Activated naive CD8-positive, alpha-beta T cell (primary cell): ENCODE results near the gene RBM33.

ENCODE experiments used
- H3K27ac Mint-ChIP-seq: one replicate; pipeline ENCODE4 v1.8.0; 2021; ENCODE audit warnings: mixed read lengths
- H3K27me3 Mint-ChIP-seq: one replicate; pipeline ENCODE4 v1.8.0; 2021; ENCODE audit warnings: mixed read lengths
- H3K36me3 Mint-ChIP-seq: one replicate; pipeline ENCODE4 v1.8.0; 2021; ENCODE audit warnings: mixed read lengths
- H3K4me1 Mint-ChIP-seq: one replicate; pipeline ENCODE4 v1.8.0; 2021; ENCODE audit warnings: low read depth, mixed read lengths
- H3K4me3 Mint-ChIP-seq: one replicate; pipeline ENCODE4 v1.8.0; 2021; ENCODE audit warnings: mild to moderate bottlenecking, mixed read lengths
- H3K9me3 Mint-ChIP-seq: one replicate; pipeline ENCODE4 v1.8.0; 2021; ENCODE audit warnings: low read depth, mixed read lengths

RBM33 gene

DNA sequence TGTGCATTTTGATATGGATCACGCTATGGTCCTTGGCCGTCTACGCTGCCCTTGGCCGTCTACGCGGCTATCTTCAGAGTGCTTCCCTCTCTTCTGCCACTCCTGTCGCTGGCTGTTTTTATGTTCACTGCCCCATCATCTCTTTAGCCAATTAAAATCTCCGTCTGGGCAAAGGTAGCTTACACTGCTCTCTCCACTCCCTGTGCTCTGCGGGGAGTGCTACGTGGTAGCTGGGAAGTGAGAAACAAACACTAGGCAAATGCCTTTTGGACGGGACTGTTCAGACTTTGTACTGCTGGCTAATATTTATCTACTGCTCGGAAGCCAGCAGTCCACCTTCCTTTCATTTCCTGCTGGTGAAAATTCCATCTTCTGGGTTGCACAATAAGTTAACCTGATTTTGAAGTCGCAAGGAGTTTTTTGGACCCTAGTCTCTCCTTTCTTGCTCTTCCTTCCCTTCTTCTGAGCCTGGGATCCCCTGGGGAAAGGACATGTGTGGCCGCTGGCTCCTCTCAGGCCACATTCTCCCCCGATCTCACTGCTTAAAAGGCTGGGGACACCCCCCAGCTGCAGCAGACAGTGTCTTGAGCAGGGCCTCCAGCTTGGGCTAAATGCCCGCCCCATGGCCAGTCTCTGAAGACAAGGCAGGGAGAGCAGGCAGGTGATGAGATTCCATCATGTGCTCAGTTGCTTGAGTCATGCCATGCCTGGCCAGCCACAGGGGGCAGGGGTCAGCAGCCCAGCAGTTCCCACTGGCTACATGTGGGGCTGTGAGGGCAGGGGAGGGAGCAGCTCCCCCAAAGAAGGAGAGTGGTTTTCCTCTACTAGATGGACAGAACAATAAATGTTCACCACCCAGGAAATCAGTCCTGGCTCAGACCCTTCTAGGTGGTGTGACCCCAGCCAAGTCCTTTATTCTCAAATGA lies 25.5 kb upstream of the RBM33 start:
- H3K9me3 Mint-ChIP-seq, result no peaks in the 10 kb centered on the region
- no peaks in the 10 kb centered on the region for H3K4me1 Mint-ChIP-seq
- no peak overlapping the region for H3K27ac Mint-ChIP-seq
- no peaks in the 10 kb centered on the region for H3K27me3 Mint-ChIP-seq
- H3K36me3 Mint-ChIP-seq, result peaks cover 6% of the 10 kb centered on the region
- no peak overlapping the region for H3K4me3 Mint-ChIP-seq

DNA sequence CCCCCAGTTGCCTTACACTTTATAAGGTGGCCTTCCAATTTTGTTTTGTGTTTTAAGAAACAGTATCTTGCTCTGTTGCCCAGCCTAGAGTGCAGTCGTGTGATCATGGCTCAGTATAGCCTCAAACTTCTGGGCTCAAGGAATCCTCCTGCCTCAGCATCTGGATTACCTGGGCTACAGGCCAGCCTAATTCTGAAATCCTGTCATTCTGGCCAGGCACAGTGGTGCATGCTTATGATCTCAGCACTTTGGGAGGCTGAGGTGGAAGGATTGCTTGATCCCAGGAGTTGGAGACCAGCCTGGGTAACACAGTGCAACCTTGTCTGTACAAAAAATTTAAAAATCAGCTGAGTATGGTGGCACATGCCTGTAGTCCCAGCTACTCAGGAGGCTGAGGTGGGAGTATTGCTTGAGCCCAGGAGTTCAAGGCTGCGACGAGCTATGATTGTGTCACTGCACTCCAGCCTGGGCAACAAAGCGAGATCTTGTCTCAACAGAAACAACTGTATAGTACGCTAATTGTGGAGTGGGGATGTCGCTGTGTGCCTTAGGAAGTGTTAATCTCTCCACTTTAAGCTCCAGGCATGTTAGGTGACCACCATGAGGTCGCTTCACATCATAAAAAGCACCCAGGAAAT lies 24.7 kb upstream of the RBM33 start:
- H3K36me3 Mint-ChIP-seq, result peaks cover 5% of the 10 kb centered on the region
- H3K4me1 Mint-ChIP-seq, result no peaks in the 10 kb centered on the region
- no peak overlapping the region for H3K4me3 Mint-ChIP-seq
- H3K27ac Mint-ChIP-seq, result no peak overlapping the region
- H3K27me3 Mint-ChIP-seq, result no peaks in the 10 kb centered on the region
- H3K9me3 Mint-ChIP-seq, result no peaks in the 10 kb centered on the region

DNA sequence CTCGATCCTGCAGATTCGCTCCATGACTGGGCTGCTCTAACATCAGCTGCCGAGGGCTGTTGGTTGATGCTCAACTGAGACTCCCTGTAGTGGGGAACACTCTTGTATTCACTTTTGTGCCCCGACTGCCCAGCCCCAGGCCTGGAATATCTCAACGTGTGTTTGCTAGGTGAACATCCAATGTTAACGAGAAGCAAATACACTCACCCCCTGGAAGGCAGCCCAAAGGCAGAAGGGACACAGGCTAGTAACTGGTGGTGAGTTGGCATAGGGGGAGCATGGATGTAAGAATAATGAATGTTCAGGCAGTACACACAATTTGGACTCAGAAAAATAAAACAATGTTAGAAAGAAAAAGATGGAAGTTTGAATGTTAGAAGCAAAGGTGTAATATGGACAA lies 24.0 kb upstream of the RBM33 start:
- Mint-ChIP-seq H3K9me3 (no peaks in the 10 kb centered on the region), H3K27ac (no peak overlapping the region), H3K4me1 (no peaks in the 10 kb centered on the region), H3K36me3 (no peaks in the 10 kb centered on the region), H3K27me3 (no peaks in the 10 kb centered on the region), H3K4me3 (no peak overlapping the region)

DNA sequence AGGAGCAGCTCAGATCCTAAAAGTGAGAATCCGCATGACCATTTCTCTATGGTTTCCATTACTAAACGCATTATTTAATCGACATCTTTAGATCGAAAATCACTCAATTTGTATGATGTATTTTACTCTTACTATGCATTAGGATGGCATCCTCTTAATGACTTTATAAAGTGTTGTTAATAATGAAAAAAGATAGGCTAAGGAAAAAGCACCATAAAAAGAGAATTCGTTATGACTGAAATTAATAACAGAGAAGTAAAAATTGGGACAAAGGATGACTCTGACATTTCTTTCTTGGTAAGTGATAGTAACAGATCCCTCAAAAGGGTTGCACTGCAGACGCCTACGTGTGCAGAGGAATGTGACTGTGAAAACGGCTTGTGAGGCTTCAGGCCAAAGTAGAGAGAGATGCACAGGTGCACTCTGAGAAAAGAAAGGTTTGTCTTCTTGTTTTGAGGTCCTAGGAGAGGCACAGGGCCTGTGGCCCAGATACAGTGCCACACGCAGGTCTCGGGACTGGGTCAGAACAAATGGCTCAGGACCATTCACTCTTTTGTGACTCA lies 23.0 kb upstream of the RBM33 start:
- Mint-ChIP-seq H3K27ac (no peak overlapping the region), H3K27me3 (no peaks in the 10 kb centered on the region)

DNA sequence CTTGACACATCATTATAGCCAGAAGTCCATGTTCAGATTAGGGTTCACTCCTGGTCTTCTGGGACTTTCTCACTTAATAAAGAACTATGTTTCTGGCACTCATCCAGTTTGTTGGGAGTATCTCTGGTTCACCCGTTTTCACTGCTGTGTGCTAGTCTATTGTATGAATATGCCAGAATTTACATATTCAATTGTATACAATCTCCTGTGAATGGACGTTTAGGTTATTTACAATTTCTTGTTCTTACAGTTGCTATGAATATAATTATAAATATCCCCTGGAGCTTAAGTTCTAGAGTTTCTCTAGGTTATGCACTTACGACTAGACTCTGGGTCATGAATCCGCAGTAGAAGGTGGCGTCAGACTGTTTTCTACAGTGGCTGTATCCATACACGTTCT lies 20.0 kb upstream of the RBM33 start:
- H3K27me3 Mint-ChIP-seq, result no peaks in the 10 kb centered on the region
- no peak overlapping the region for H3K27ac Mint-ChIP-seq
- H3K4me1 Mint-ChIP-seq, result no peaks in the 10 kb centered on the region
- H3K36me3 Mint-ChIP-seq, result peaks cover 3% of the 10 kb centered on the region
- H3K9me3 Mint-ChIP-seq, result peaks cover 3% of the 10 kb centered on the region
- H3K4me3 Mint-ChIP-seq, result no peak overlapping the region

More for the DNA sequence above, 23.0 kb upstream of the RBM33 start:
- Mint-ChIP-seq H3K4me3 (no peak overlapping the region), H3K36me3 (no peaks in the 10 kb centered on the region), H3K9me3 (no peaks in the 10 kb centered on the region), H3K4me1 (no peaks in the 10 kb centered on the region)

DNA sequence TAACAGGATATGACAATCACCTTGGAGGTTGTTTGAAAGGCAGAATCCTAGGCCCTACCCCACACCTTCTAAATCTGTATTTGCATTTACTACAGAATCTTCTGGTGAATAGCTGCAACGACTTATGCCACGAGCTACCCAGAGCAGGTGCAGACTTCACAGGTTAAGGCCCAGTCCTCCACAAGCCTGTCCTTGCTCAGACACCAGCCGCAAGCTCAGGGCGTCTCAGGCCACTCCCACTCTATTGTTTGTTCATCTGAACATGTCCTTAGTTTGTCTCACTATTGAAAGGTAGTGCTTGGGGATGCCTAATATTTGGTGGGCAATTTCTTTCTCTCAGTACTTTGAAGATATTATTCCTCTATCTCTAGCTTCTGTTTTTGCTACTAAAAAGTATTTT lies 18.9 kb upstream of the RBM33 start:
- no peaks in the 10 kb centered on the region for H3K27me3 Mint-ChIP-seq
- no peak overlapping the region for H3K4me3 Mint-ChIP-seq
- peaks cover 3% of the 10 kb centered on the region for H3K36me3 Mint-ChIP-seq
- H3K4me1 Mint-ChIP-seq, result peaks cover 6% of the 10 kb centered on the region
- no peak overlapping the region for H3K27ac Mint-ChIP-seq
- H3K9me3 Mint-ChIP-seq, result peaks cover 8% of the 10 kb centered on the region

DNA sequence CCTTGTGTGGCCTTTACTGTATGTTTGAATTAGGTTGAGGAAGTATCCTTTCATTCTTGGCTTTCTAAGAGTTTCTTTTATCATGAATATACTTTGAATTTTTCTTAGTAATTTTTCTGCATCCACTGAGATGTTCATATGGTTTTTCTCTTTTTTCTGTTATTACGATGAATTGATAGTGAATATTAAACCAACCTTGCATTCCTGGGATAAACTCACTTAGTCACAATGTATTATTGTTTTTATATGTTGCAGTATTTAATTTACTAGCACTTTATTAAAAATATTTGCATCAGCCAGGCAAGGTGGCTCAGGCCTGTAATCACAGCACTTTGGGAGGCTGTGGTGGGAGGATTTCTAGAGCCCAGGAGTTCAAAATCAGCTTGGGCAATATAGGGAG lies 15.3 kb upstream of the RBM33 start:
- H3K27me3 Mint-ChIP-seq, result no peaks in the 10 kb centered on the region
- H3K4me3 Mint-ChIP-seq, result no peak overlapping the region
- peaks cover 8% of the 10 kb centered on the region for H3K9me3 Mint-ChIP-seq
- peaks cover 3% of the 10 kb centered on the region for H3K36me3 Mint-ChIP-seq
- H3K27ac Mint-ChIP-seq, result no peak overlapping the region
- peaks cover 6% of the 10 kb centered on the region for H3K4me1 Mint-ChIP-seq

DNA sequence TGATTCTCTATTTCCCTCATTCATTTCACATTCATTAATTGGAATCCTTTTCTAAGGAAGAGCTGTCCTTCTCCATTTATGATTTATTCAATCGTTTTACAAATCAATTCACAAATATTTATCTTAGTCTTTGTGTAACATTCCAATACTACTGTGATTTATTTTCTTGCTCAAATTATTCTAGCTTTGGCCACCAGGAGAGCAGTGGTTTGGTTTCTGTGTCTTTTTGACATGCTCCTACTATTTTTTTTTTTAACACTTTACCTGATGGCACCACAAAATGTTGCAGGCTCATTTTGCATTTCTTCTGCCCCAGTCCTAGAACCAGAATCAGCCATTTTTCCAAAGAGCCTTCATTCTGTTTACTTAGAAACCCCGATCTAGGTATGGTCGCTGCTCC lies 13.3 kb upstream of the RBM33 start:
- no peaks in the 10 kb centered on the region for H3K27me3 Mint-ChIP-seq
- peaks cover 6% of the 10 kb centered on the region for H3K4me1 Mint-ChIP-seq
- peaks cover 14% of the 10 kb centered on the region for H3K9me3 Mint-ChIP-seq
- no peak overlapping the region for H3K27ac Mint-ChIP-seq
- no peak overlapping the region for H3K4me3 Mint-ChIP-seq
- H3K36me3 Mint-ChIP-seq, result peaks cover 3% of the 10 kb centered on the region

DNA sequence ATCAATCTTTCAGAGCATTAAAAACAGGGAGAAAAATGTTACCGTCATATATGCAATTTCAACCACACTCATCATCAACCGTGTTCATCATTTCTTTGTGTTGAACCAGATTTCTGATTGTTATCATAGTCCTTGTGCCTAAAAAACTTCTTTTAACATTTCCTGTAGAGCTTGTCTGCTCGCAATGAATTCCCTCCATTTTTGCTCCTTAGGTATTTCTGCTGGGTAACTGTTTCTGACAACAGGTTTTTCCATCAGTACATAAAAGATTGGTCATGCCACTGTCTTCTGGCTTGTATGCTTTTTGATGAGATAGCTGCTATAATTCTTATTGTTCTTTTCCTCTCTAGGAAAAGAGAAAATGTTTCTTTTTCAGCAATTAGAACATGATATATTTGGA lies 8.6 kb upstream of the RBM33 start:
- Mint-ChIP-seq H3K27ac (no peak overlapping the region), H3K9me3 (peaks cover 12% of the 10 kb centered on the region), H3K4me3 (no peak overlapping the region), H3K36me3 (peaks cover 12% of the 10 kb centered on the region), H3K27me3 (peaks cover 2% of the 10 kb centered on the region), H3K4me1 (no peaks in the 10 kb centered on the region)

DNA sequence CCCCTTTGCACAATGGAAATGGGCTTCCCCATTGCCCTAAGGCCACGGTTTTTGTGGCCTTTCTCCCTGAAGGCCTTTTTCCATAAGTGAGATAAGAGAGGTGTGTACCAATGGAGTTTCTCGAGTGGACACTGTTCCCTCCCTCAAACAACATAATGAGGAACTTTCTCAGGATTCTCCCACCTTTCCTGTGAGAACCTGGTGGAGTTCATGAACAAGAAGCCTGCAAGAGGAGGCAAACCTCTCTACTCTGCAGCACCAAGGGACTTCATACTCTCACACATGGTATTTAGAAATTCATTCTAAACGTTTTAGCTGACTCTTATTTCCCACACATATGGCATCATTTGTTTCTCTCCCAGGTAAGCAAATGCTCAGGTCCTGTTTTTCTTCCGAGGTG lies 7.3 kb upstream of the RBM33 start:
- Mint-ChIP-seq H3K9me3 (peaks cover 12% of the 10 kb centered on the region), H3K27me3 (peaks cover 2% of the 10 kb centered on the region), H3K4me3 (no peak overlapping the region), H3K4me1 (no peaks in the 10 kb centered on the region), H3K27ac (no peak overlapping the region), H3K36me3 (peaks cover 21% of the 10 kb centered on the region)

DNA sequence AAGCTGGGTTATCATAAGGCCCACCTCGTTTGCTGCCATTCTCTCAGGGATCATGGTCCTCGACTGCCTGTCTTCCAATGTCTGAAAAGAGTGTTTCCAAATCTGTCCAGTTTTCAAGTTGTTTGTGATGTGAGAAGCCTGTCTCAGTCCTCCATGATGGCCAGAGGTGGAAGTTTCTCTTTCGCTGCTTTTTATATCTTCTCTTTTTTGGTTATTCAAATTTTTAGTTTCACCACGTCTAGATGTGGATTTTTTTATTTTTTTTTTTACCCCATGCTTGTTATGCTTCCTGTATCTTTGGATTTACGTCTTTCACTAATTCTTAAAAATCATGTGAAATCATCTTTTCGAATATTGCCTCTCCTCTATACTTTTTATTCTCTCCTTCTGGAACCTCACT lies 6.1 kb upstream of the RBM33 start:
- Mint-ChIP-seq H3K27ac (no peak overlapping the region), H3K4me3 (no peak overlapping the region)

DNA sequence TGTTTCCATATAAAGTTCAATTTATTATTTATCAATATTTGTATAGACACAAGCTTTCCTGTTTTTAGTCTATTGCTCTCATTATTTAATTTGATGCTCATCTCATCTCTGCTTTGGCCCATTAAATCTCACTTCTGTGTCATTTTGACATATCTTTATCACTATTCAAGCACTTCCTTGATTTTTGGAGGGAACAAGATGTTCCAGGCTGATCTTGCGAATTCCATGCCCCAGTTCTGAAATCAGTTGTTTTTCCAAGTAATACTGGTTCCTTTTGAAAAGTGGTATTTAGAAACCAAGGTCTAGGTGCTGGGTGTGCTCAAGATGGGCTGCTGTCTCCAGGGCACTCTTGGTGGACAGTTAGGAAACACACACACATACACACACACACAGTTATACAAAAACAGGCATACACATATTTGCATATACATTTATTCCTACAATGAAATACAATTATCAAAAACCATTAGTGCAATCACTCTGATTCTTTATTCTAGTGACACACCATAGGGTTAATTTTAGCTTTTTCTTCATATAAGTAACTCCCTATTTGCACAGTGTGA lies 4.4 kb upstream of the RBM33 start:
- no peak overlapping the region for H3K4me3 Mint-ChIP-seq

More for the DNA sequence above, 6.1 kb upstream of the RBM33 start:
- Mint-ChIP-seq H3K4me1 (peaks cover 1% of the 10 kb centered on the region), H3K27me3 (peaks cover 2% of the 10 kb centered on the region), H3K36me3 (peaks cover 22% of the 10 kb centered on the region), H3K9me3 (peaks cover 12% of the 10 kb centered on the region)

DNA sequence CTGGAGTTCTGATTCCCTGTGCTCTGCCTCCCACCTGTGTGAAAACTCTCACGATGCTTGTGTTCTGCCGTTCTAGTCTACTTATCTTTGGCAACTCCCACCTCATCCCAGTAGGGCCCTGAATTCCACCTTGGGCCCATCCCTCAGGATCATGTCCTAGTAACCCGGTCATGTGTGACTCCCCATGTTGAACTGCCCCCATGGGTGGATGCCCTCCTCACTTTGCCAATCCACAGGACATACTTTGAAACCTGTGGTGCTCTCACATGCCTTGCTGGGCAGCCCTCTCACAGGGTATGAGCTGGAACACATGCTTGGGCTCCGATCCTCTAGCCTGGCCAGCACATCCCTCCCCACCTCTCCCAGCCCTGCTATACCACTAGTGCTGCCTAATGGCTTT lies 3.8 kb upstream of the RBM33 start:
- peaks cover 11% of the 10 kb centered on the region for H3K4me1 Mint-ChIP-seq

More for the DNA sequence above, 4.4 kb upstream of the RBM33 start:
- Mint-ChIP-seq H3K27me3 (peaks cover 2% of the 10 kb centered on the region), H3K27ac (no peak overlapping the region), H3K36me3 (peaks cover 24% of the 10 kb centered on the region), H3K9me3 (peaks cover 12% of the 10 kb centered on the region), H3K4me1 (peaks cover 5% of the 10 kb centered on the region)

DNA sequence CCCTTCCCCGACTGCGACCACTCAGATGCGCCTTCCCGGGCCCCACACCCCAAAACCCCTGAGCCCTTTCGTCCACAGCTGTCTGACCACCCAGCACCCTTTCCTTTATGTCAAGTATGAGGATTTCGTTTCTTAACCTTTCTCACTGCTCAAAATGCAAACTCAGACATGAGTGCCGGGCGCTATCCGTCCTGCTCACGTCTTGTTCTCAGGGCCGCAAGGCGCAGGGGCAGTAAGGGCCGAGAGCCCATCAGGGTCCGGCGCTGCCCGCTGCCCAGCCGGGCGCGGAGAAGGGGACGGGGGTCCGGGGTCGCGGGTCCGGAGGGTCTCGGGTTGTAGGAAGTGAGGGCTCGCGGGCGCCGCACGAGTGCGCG lies 670 bp upstream of the RBM33 start:
- Mint-ChIP-seq H3K27ac (peak overlapping the region; percentile 99), H3K36me3 (peaks cover 38% of the 10 kb centered on the region), H3K9me3 (peaks cover 9% of the 10 kb centered on the region), H3K4me1 (peaks cover 41% of the 10 kb centered on the region), H3K27me3 (no peaks in the 10 kb centered on the region), H3K4me3 (peak overlapping the region; percentile 100)

More for the DNA sequence above, 3.8 kb upstream of the RBM33 start:
- Mint-ChIP-seq H3K9me3 (peaks cover 11% of the 10 kb centered on the region), H3K4me3 (no peak overlapping the region), H3K27ac (no peak overlapping the region), H3K36me3 (peaks cover 24% of the 10 kb centered on the region), H3K27me3 (peaks cover 2% of the 10 kb centered on the region)

DNA sequence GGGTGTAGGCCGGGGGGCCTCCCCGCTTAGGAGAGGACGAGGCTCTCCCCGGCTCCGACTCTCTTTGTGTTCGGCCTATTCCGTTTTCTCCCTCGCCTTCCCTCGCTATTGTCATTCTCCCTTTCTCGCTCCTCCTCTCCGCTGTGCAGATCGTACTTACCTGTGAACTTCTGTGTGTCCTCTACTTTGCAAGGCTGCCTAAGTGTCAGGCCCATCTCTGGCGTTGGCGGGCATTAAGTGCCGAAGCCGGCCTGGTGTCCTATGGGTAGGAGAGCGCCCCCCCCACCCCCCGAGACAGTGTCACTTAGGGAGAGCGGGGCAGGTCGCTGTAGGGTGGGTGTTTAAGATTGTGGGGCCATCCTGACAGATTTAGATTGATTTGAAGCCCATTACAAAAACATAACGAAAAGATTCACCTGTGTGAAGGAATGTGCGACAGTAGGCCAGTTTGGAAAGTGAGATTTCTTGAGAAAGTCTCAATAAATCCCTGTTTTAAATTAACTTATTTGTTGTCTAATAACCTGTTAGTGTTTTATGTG lies 579 bp downstream of the RBM33 start:
- H3K4me3 Mint-ChIP-seq, result peak overlapping the region; percentile 100
- peaks cover 41% of the 10 kb centered on the region for H3K36me3 Mint-ChIP-seq
- no peaks in the 10 kb centered on the region for H3K27me3 Mint-ChIP-seq
- peaks cover 12% of the 10 kb centered on the region for H3K9me3 Mint-ChIP-seq
- peak overlapping the region; percentile 100 for H3K27ac Mint-ChIP-seq
- peaks cover 51% of the 10 kb centered on the region for H3K4me1 Mint-ChIP-seq
